Vagina (tissue), 2 donors: Measurements from ENCODE around the gene CPNE1.

Experiments used
- POLR2AphosphoS5 ChIP-seq, 2 donors: sonication (generic); formaldehyde crosslinking; IDR thresholded peaks; one replicate each; pipeline ENCODE4 v1.9.0; 2017; ENCODE audit warnings: antibody characterized with exemption in 2 of 2, mild to moderate bottlenecking in 2 of 2, low read depth in 1 of 2; ENCODE audit not compliant: insufficient read depth in 1 of 2
- TF ChIP-seq, protein P1 (sequence below), 3 experiments: fragments of 450-650 bp in 2 of 3; fragments of 200-600 bp in 1 of 3; sonication (generic) in 1 of 3; IDR thresholded peaks; one replicate each; pipeline ENCODE4 v1.5.1; 2017 to 2019; ENCODE audit warnings: antibody characterized with exemption in 3 of 3, mild to moderate bottlenecking in 2 of 3, moderate library complexity in 2 of 3

DNA sequence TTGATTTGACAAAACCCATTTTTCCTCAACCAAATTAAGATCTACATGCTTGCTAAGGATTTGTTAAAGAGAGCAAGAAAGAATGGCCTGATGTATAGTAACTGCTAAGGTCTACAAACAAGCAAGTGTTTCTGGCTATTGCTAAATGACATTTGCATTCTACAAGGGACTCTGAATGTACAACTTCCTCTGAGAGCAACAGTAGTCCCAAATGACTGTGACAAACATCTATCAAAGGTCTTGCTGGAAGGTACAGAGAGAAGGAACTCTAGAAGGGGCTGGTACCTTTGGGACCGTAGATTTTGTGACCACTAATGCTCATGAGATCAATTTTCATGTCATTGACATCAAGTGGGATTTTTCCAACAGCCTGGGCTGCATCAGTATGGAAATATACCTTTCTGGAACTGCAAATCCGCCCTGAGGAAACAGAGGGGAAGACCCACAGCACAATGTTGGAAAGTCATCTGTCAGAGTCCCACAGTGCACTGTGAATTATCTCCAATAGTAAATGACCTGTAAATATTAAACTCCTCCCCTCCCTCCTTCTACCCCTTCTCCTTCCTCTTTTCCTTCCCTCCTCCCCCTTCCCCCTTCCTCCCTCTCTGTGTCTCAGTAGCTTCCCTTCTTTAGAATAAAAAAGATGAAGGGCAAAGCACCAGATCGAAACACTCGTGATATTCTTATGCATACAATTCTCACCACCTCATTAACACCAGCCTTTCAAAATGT is 15.9 kb upstream of the CPNE1 start:
- TF ChIP-seq, protein P1, sequence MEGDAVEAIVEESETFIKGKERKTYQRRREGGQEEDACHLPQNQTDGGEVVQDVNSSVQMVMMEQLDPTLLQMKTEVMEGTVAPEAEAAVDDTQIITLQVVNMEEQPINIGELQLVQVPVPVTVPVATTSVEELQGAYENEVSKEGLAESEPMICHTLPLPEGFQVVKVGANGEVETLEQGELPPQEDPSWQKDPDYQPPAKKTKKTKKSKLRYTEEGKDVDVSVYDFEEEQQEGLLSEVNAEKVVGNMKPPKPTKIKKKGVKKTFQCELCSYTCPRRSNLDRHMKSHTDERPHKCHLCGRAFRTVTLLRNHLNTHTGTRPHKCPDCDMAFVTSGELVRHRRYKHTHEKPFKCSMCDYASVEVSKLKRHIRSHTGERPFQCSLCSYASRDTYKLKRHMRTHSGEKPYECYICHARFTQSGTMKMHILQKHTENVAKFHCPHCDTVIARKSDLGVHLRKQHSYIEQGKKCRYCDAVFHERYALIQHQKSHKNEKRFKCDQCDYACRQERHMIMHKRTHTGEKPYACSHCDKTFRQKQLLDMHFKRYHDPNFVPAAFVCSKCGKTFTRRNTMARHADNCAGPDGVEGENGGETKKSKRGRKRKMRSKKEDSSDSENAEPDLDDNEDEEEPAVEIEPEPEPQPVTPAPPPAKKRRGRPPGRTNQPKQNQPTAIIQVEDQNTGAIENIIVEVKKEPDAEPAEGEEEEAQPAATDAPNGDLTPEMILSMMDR (IDR thresholded peaks at IDR 0.05) = no peak
- TF ChIP-seq POLR2AphosphoS5 (IDR thresholded peaks at IDR 0.05; ENCODE audit: insufficient read depth in 1 of 2, low read depth in 1 of 2) = no peak
